Uterus (tissue), 2 donors: ENCODE measurements around the gene NSMCE3.

Experiments used
- CTCF ChIP-seq, 4 experiments: fragments of 200-600 bp in 2 of 4; fragments of 450-650 bp in 2 of 4; sonication (generic) in 2 of 4; IDR thresholded peaks; one replicate each; pipeline ENCODE4 v1.5.1; 2016 to 2019; ENCODE audit warnings: antibody characterized with exemption in 4 of 4, mild to moderate bottlenecking in 2 of 4, moderate library complexity in 1 of 4
- POLR2A ChIP-seq, 2 donors: fragments of 450-650 bp; IDR thresholded peaks; one replicate each; pipeline ENCODE4 v1.6.1; 2016; ENCODE audit warnings: antibody characterized with exemption in 2 of 2, mild to moderate bottlenecking in 1 of 2, moderate library complexity in 1 of 2

- TF ChIP-seq CTCF (IDR thresholded peaks at IDR 0.05): no peak
- no peak for TF ChIP-seq POLR2A (IDR thresholded peaks at IDR 0.05)
Measured at GRCh38 chr15:29259233-29259632, 10.4 kb downstream of the NSMCE3 start.
